Fibroblast of lung (primary cell): Measurements from ENCODE around the gene KAT2B.

Experiments
- EZH2 ChIP-seq: IDR thresholded peaks from 2 replicates; pipeline ENCODE4 v1.5.1; 2012; ENCODE audit warnings: low read length, control low read depth, mild to moderate bottlenecking; ENCODE audit errors: missing control alignments
- TF ChIP-seq, protein P1 (sequence below), 2 donors: IDR thresholded peaks in 1 of 2; conservative IDR thresholded peaks in 1 of 2; 1 replicate in 1 of 2; 2 replicates in 1 of 2; pipeline ENCODE4 v1.5.1; 2011 to 2012; ENCODE audit warnings: low read length in 2 of 2, control low read depth in 1 of 2, inconsistent platforms in 1 of 2, low read depth in 1 of 2, mild to moderate bottlenecking in 1 of 2

DNA sequence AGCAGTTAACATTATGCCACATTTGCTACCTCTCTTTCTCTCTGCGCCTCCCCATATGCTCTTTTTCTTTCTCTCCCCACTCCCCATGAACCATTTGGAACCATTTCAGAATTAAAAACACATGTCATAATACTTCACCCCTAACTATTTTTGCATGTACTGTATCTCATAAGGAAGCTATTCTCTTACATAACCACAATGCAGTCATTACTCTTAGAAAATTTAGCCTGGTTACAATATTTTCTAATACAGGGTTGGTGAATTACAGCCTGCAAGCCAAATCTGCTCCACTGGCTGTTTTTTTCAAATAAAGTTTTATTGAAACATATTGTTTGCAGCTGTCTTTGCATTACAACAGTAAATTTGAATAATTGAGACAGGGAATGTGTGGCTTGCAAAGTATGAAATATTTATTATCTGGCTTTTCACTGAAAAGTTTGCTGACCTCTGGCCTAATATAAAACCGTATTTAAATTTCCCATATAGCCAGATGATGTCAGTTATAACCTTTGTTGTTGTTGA, 82.9 kb downstream of the KAT2B start:
- TF ChIP-seq, protein P1, sequence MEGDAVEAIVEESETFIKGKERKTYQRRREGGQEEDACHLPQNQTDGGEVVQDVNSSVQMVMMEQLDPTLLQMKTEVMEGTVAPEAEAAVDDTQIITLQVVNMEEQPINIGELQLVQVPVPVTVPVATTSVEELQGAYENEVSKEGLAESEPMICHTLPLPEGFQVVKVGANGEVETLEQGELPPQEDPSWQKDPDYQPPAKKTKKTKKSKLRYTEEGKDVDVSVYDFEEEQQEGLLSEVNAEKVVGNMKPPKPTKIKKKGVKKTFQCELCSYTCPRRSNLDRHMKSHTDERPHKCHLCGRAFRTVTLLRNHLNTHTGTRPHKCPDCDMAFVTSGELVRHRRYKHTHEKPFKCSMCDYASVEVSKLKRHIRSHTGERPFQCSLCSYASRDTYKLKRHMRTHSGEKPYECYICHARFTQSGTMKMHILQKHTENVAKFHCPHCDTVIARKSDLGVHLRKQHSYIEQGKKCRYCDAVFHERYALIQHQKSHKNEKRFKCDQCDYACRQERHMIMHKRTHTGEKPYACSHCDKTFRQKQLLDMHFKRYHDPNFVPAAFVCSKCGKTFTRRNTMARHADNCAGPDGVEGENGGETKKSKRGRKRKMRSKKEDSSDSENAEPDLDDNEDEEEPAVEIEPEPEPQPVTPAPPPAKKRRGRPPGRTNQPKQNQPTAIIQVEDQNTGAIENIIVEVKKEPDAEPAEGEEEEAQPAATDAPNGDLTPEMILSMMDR (conservative IDR thresholded peaks at IDR 0.05 in 1 of 2, IDR thresholded peaks at IDR 0.05 in 1 of 2; ENCODE audit: low read depth in 1 of 2, low read length in 2 of 2): no peak
- no peak for TF ChIP-seq EZH2
